HFF-Myc (cell line): ENCODE results near the gene TBX6.
A peak's percentile ranks its signal among the peaks of the same experiment; 100 is the strongest.

Source experiments
- DNase-seq: peaks from one replicate; pipeline ENCODE4 v3.0.0-alpha.2; 2011; ENCODE audit warnings: low read depth; ENCODE audit errors: extremely low read depth
- H3K4me3 ChIP-seq: replicated peaks from 2 replicates; pipeline ENCODE4 v1.5.1; 2011; ENCODE audit warnings: low read depth, mild to moderate bottlenecking, control low read depth, low read length
- CTCF ChIP-seq: IDR thresholded peaks from 2 replicates; pipeline ENCODE4 v1.5.1; 2012; ENCODE audit warnings: mild to moderate bottlenecking, low read depth, low read length, control low read depth; ENCODE audit errors: missing control alignments

TBX6 gene

DNA sequence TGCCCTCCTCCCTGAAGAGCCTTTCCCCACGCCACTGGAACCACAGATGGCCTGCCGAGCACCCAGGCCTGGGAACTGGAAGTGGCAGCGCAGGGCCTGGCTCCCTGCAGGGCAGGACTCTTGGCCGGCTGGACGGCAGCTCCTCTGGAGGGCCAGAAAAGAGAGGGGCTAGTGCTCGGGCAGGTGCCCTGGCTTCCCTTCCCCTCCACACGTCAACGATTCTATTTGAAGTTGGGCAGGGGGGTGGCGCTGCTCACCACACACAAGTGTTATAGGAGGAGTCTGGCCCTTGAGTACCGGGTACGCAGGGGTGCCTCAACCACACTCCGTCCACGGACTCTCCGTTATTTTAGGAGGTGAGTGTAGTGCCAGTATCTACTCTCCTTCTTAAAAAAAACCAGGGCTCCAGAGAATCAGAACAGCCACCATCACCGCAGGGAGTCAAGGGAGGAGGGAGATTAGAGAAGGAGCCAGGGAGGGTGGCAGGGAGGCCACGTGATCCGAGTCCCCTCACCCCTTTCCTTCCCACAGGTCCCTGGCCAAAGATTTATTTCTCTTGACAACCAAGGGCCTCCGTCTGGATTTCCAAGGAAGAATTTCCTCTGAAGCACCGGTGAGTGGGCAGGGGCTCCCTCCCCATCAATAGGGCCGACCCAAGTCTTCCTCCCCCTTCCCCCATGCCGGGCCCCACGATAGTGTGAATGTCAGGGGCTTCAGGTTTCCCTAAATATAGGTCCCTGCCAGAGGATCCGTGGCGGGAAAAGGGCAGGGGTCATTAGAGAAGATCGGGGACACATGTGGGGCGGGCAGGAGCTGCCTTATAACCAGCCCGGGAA, 27.6 kb downstream of the TBX6 start:
- no peak for TF ChIP-seq CTCF
- DNase-seq = no peak
- H3K4me3 ChIP-seq = peak overlapping the region; percentile 96

GRCh38 chr16:30063278-30063892, 28.3 kb downstream of the TBX6 start:
- peak overlapping the region; percentile 96 for H3K4me3 ChIP-seq
- TF ChIP-seq CTCF = no peak
- DNase-seq = no peak

GRCh38 chr16:30060836-30061554, 30.7 kb downstream of the TBX6 start:
- no peak for DNase-seq
- TF ChIP-seq CTCF = no peak
- no peak overlapping the region for H3K4me3 ChIP-seq

GRCh38 chr16:30060346-30060745, 31.4 kb downstream of the TBX6 start:
- no peak for DNase-seq
- no peak overlapping the region for H3K4me3 ChIP-seq
- no peak for TF ChIP-seq CTCF

- no peak for DNase-seq
- peak; percentile 77 for TF ChIP-seq CTCF
- peak overlapping the region; percentile 92; the same call in 1 of the 2 replicates for H3K4me3 ChIP-seq
These were observed 36.7 kb downstream of the TBX6 start for GRCh38 chr16:30054959-30055553.

DNA sequence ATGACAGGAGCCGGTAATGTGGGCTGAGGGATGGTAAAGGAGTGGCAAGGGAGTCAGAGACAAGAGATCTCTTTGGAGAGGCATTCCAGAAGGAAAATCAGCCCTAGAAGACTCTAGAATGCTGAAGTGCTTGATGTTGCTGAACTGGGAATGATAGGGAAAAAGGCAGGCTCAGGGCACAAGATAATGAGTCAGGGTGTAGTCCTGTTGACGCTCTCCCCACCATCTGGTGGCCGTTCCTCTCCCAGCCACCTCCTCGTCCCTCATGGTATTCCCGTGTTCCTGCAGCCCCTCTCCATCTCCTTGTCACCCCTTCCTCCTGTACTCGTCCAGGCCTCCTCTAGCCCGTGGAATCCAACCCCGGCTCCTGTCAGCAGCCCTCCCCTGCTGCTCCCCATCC, 37.3 kb downstream of the TBX6 start:
- H3K4me3 ChIP-seq = peak overlapping the region; percentile 92; the same call in 1 of the 2 replicates
- no peak for TF ChIP-seq CTCF
- no peak for DNase-seq
